OCI-LY3 (cell line): Measurements from ENCODE around the gene CLDN9.

Experiments
- H2AFZ ChIP-seq: fragments of 200-600, 300-600 bp; shearing (Covaris generic); 2 replicates; pipeline ENCODE4 v1.6.0; 2014; ENCODE audit warnings: antibody characterized with exemption, low read depth, low read length
- H3K27ac ChIP-seq: fragments of 200-600, 300-600 bp; sonication (generic); 2 replicates; pipeline ENCODE4 v1.5.1; 2014; ENCODE audit warnings: mild to moderate bottlenecking, low read length, moderate library complexity, mixed read lengths
- H3K27me3 ChIP-seq: fragments of 200-600, 300-600 bp; sonication (generic); 2 replicates; pipeline ENCODE4 v1.6.1; 2014; ENCODE audit warnings: low read depth, low read length, mixed read lengths
- H3K36me3 ChIP-seq: fragments of 200-600, 300-600 bp; sonication (generic); replicated peaks from 2 replicates; pipeline ENCODE3; 2014; ENCODE audit warnings: low read depth, low read length, mixed read lengths
- H3K4me1 ChIP-seq: fragments of 300-600, 200-600 bp; sonication (generic); 2 replicates; pipeline ENCODE4 v1.6.1; 2014; ENCODE audit warnings: low read length, mixed read lengths
- H3K4me2 ChIP-seq: fragments of 200-600, 300-600 bp; sonication (generic); 2 replicates; pipeline ENCODE4 v1.6.1; 2014; ENCODE audit warnings: low read length, mixed read lengths
- H3K4me3 ChIP-seq: fragments of 300-600, 200-600 bp; sonication (generic); 2 replicates; pipeline ENCODE4 v1.5.1; 2014; ENCODE audit warnings: antibody characterized with exemption, mild to moderate bottlenecking, low read length, moderate library complexity
- H3K79me2 ChIP-seq: fragments of 300-600, 200-600 bp; shearing (Covaris generic); 2 replicates; pipeline ENCODE4 v1.6.1; 2014; ENCODE audit warnings: mild to moderate bottlenecking, low read length, mixed read lengths
- H3K9ac ChIP-seq: fragments of 300-600, 200-600 bp; shearing (Covaris generic); 2 replicates; pipeline ENCODE4 v1.6.0; 2014; ENCODE audit warnings: mild to moderate bottlenecking, low read length, moderate library complexity
- H3K9me3 ChIP-seq: fragments of 200-600, 300-600 bp; shearing (Covaris generic); 2 replicates; pipeline ENCODE4 v1.6.1; 2014; ENCODE audit warnings: low read length, mixed read lengths; ENCODE audit not compliant: insufficient read depth
- H4K20me1 ChIP-seq: fragments of 200-600, 300-600 bp; sonication (generic); 2 replicates; pipeline ENCODE4 v1.6.1; 2016; ENCODE audit warnings: low read length, mixed read lengths; ENCODE audit not compliant: insufficient read depth
- EZH2phosphoT487 ChIP-seq: fragments of 200-600 bp; shearing (Covaris generic); IDR thresholded peaks from 2 replicates; pipeline ENCODE4 v1.6.1; 2018; ENCODE audit warnings: antibody characterized with exemption, mixed run types, low read depth
- TF ChIP-seq, protein P1 (sequence below): fragments of 200-600, 300-600 bp; sonication (generic); IDR thresholded peaks from 2 replicates; pipeline ENCODE4 v1.5.1; 2014; ENCODE audit warnings: antibody characterized with exemption, low read length, low read depth

CLDN9 gene

GRCh38 chr16:2991566-2992261 is 21.0 kb upstream of the CLDN9 start:
- H3K9me3 ChIP-seq: no peaks in the 10 kb centered on the region
- H3K27ac ChIP-seq: no peak overlapping the region
- no peak overlapping the region for H3K9ac ChIP-seq
- no peaks in the 10 kb centered on the region for H4K20me1 ChIP-seq
- peaks cover 27% of the 10 kb centered on the region for H3K27me3 ChIP-seq
- no peaks in the 10 kb centered on the region for H3K4me1 ChIP-seq
- TF ChIP-seq, protein P1, sequence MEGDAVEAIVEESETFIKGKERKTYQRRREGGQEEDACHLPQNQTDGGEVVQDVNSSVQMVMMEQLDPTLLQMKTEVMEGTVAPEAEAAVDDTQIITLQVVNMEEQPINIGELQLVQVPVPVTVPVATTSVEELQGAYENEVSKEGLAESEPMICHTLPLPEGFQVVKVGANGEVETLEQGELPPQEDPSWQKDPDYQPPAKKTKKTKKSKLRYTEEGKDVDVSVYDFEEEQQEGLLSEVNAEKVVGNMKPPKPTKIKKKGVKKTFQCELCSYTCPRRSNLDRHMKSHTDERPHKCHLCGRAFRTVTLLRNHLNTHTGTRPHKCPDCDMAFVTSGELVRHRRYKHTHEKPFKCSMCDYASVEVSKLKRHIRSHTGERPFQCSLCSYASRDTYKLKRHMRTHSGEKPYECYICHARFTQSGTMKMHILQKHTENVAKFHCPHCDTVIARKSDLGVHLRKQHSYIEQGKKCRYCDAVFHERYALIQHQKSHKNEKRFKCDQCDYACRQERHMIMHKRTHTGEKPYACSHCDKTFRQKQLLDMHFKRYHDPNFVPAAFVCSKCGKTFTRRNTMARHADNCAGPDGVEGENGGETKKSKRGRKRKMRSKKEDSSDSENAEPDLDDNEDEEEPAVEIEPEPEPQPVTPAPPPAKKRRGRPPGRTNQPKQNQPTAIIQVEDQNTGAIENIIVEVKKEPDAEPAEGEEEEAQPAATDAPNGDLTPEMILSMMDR: no peak
- TF ChIP-seq EZH2phosphoT487: no peak
- no peaks in the 10 kb centered on the region for H3K79me2 ChIP-seq
- H2AFZ ChIP-seq: no peak overlapping the region
- H3K4me3 ChIP-seq: no peak overlapping the region
- no peaks in the 10 kb centered on the region for H3K36me3 ChIP-seq
- H3K4me2 ChIP-seq: no peak overlapping the region

DNA sequence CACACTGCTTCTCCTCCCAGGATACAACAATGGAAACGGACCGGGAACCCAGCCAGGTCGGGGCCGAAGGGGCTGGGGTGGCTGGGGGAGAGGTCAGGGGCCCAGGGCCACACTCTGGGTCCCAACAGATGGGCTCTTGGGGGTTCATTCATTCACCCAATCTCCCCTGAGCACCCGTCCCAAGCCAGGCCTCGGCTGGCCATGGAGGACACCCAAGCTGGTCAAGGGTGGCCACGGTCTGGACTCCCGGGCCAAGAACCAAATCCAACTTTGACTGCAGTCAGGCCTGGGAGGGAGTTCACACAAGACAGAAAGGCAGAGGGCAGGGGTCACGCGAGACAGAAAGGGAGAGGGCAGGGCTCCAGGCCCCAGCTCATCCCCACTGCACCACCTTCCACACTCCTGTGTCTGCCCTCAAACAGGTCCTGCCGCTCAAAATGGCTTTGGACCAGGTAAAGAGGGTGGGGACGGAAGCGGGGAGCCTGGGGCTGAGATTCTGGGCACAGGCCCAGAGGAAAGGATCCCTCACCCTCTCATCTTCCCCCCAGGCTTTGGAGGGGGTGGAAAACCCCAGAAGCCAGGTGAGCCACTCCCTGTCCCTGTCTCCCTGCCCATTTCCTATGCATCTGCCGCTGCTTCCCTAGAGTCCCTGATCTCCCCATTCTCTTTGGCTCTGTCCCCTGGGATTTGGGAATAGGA is 20.2 kb upstream of the CLDN9 start:
- H3K9me3 ChIP-seq: no peaks in the 10 kb centered on the region
- H3K4me2 ChIP-seq: no peak overlapping the region
- no peak overlapping the region for H2AFZ ChIP-seq
- H3K4me1 ChIP-seq: no peaks in the 10 kb centered on the region
- no peak for TF ChIP-seq EZH2phosphoT487
- TF ChIP-seq, protein P1: no peak
- no peaks in the 10 kb centered on the region for H3K36me3 ChIP-seq
- H3K9ac ChIP-seq: no peak overlapping the region
- no peaks in the 10 kb centered on the region for H4K20me1 ChIP-seq
- H3K79me2 ChIP-seq: no peaks in the 10 kb centered on the region
- no peak overlapping the region for H3K27ac ChIP-seq
- no peak overlapping the region for H3K4me3 ChIP-seq
- H3K27me3 ChIP-seq: peaks cover 35% of the 10 kb centered on the region

DNA sequence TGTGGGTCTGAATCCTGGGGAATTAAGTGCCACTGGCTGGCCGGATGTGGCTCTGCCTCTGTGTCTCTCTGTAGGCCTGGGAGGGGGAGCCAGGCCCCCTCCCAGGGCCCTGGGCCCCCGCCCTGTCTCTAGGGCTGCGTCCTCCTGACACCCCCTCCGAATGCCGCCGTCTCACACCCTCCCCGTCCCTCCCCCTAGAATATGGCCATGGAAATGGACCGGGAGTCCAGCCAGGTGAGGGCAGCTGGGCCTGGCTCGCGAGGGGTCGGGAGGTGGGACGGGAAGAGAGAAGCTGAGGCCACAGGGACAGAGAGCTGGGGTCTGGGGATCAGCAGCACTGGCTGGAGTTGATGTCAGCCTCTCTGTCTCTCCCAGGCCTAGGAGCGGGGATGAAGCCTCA is 16.4 kb upstream of the CLDN9 start:
- no peaks in the 10 kb centered on the region for H3K9me3 ChIP-seq
- H3K79me2 ChIP-seq: no peaks in the 10 kb centered on the region
- TF ChIP-seq, protein P1: no peak
- no peak for TF ChIP-seq EZH2phosphoT487
- no peak overlapping the region for H3K4me3 ChIP-seq
- H3K4me2 ChIP-seq: no peak overlapping the region
- H3K9ac ChIP-seq: no peak overlapping the region
- no peaks in the 10 kb centered on the region for H4K20me1 ChIP-seq
- H3K36me3 ChIP-seq: no peaks in the 10 kb centered on the region
- peaks cover 32% of the 10 kb centered on the region for H3K27me3 ChIP-seq
- H3K4me1 ChIP-seq: no peaks in the 10 kb centered on the region
- H3K27ac ChIP-seq: no peak overlapping the region
- no peak overlapping the region for H2AFZ ChIP-seq

- peaks cover 34% of the 10 kb centered on the region for H3K27me3 ChIP-seq
- no peaks in the 10 kb centered on the region for H3K36me3 ChIP-seq
- H2AFZ ChIP-seq: no peak overlapping the region
- no peak overlapping the region for H3K4me2 ChIP-seq
- H3K4me1 ChIP-seq: 0 out of 2 replicates have a peak, but pooled peaks cover 1% of the 10 kb centered on the region
- no peak overlapping the region for H3K4me3 ChIP-seq
- H3K27ac ChIP-seq: no peak overlapping the region
- H3K9me3 ChIP-seq: no peaks in the 10 kb centered on the region
- no peaks in the 10 kb centered on the region for H4K20me1 ChIP-seq
- H3K79me2 ChIP-seq: no peaks in the 10 kb centered on the region
- no peak overlapping the region for H3K9ac ChIP-seq
- no peak for TF ChIP-seq EZH2phosphoT487
- TF ChIP-seq, protein P1: no peak
These were observed 12.8 kb upstream of the CLDN9 start for GRCh38 chr16:2999929-3000328.
